K562 (cell line): ENCODE data around the gene ZNF473.

ENCODE experiments used
- BDP1 ChIP-seq: IDR thresholded peaks from 3 replicates; pipeline ENCODE4 v1.6.1; 2011; ENCODE audit not compliant: insufficient read length, insufficient read depth
- EZH2 ChIP-seq: IDR thresholded peaks from 2 replicates; pipeline ENCODE4 v1.6.1; 2012; ENCODE audit warnings: low read depth, mild to moderate bottlenecking, inconsistent platforms, low read length, borderline replicate concordance
- JUNB ChIP-seq: fragments of 450-650 bp; formaldehyde crosslinking; conservative IDR thresholded peaks from 2 replicates; pipeline ENCODE4 v1.4.0; 2020; ENCODE audit warnings: mild to moderate bottlenecking
- SNIP1 ChIP-seq: fragments of 450-650 bp; IDR thresholded peaks from 2 replicates; pipeline ENCODE4 v1.7.1; 2017; ENCODE audit warnings: low read depth, mild to moderate bottlenecking
- SREBF1 ChIP-seq: fragments of 150-350 bp; IDR thresholded peaks from 2 replicates; pipeline ENCODE4 v1.6.1; 2014; ENCODE audit warnings: antibody characterized with exemption, low read depth, low read length, borderline replicate concordance
- TAF1 ChIP-seq: IDR thresholded peaks from 2 replicates; pipeline ENCODE4 v1.6.1; 2011; ENCODE audit warnings: mild to moderate bottlenecking, low read length, moderate library complexity; ENCODE audit not compliant: insufficient read depth, control insufficient read depth, severe bottlenecking; ENCODE audit errors: extremely low read depth
- TEAD1 ChIP-seq, 2 experiments: fragments of 450-650 bp in 1 of 2; sonication (generic) in 1 of 2; formaldehyde crosslinking; IDR thresholded peaks; 2 replicates each; pipeline versions ENCODE4 v1.4.0 to v1.8.0; 2020 to 2022; ENCODE audit warnings: mild to moderate bottlenecking in 2 of 2, missing genetic modification reagents in 1 of 2
- ZFP36 ChIP-seq: fragments of 150-350 bp; IDR thresholded peaks from 2 replicates; pipeline ENCODE4 v1.6.1; 2018; ENCODE audit warnings: low read length, low read depth; ENCODE audit not compliant: partially characterized antibody
- ZNF699 ChIP-seq: fragments of 250-450 bp; sonication (Bioruptor Pico); IDR thresholded peaks from 2 replicates; pipeline ENCODE4 v1.8.0; 2021; ENCODE audit warnings: mild to moderate bottlenecking, moderate library complexity; ENCODE audit not compliant: insufficient replicate concordance
- TF ChIP-seq, protein P1 (sequence below): IDR thresholded peaks from 2 replicates; pipeline ENCODE4 v1.6.1; 2011; ENCODE audit warnings: borderline replicate concordance, low read depth, mild to moderate bottlenecking, moderate library complexity, low read length; ENCODE audit not compliant: insufficient read depth, poor library complexity, severe bottlenecking
- TF ChIP-seq, protein P2 (sequence below): sonication (generic); formaldehyde crosslinking; IDR thresholded peaks from 2 replicates; pipeline ENCODE4 v1.9.0; 2022; ENCODE audit warnings: mild to moderate bottlenecking, missing genetic modification reagents
- TF ChIP-seq, protein P3 (sequence below): fragments of 250-450 bp; sonication (Bioruptor Pico); IDR thresholded peaks from 2 replicates; pipeline ENCODE4 v1.5.0; 2021; ENCODE audit warnings: mild to moderate bottlenecking, borderline replicate concordance
- TF ChIP-seq, protein P4 (sequence below), 3 experiments: IDR thresholded peaks in 2 of 3; conservative IDR thresholded peaks in 1 of 3; 2 replicates each; pipeline ENCODE4 v1.5.1; 2011 to 2012; ENCODE audit warnings: low read length in 3 of 3, mild to moderate bottlenecking in 3 of 3, control low read depth in 2 of 3, improper control_type of control experiment in 1 of 3, inconsistent platforms in 1 of 3, low read depth in 1 of 3, mixed read lengths in 1 of 3, moderate library complexity in 1 of 3; ENCODE audit not compliant: insufficient read depth in 2 of 3

DNA sequence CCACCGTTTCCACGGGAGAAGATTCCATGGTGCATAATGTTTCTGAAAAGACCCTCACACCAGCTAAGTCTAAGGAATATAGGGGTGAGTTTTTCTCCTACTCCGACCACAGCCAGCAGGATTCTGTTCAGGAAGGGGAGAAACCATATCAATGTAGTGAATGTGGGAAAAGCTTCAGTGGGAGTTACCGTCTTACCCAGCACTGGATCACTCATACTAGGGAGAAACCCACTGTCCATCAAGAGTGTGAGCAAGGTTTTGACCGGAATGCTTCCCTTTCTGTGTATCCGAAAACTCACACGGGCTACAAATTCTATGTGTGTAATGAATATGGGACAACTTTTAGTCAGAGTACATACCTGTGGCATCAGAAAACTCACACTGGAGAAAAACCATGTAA, 19.1 kb downstream of the ZNF473 start:
- TF ChIP-seq ZNF699 (CRISPR knock-in tag) (no peak), ZFP36 (no peak), SNIP1 (no peak), SREBF1 (no peak), TAF1 (no peak), JUNB (no peak), EZH2 (no peak), TEAD1 (CRISPR knock-in tag; IDR thresholded peaks at IDR 0.05) (no peak), BDP1 (no peak)
- TF ChIP-seq, protein P1, sequence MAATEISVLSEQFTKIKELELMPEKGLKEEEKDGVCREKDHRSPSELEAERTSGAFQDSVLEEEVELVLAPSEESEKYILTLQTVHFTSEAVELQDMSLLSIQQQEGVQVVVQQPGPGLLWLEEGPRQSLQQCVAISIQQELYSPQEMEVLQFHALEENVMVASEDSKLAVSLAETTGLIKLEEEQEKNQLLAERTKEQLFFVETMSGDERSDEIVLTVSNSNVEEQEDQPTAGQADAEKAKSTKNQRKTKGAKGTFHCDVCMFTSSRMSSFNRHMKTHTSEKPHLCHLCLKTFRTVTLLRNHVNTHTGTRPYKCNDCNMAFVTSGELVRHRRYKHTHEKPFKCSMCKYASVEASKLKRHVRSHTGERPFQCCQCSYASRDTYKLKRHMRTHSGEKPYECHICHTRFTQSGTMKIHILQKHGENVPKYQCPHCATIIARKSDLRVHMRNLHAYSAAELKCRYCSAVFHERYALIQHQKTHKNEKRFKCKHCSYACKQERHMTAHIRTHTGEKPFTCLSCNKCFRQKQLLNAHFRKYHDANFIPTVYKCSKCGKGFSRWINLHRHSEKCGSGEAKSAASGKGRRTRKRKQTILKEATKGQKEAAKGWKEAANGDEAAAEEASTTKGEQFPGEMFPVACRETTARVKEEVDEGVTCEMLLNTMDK: no peak
- TF ChIP-seq, protein P2, sequence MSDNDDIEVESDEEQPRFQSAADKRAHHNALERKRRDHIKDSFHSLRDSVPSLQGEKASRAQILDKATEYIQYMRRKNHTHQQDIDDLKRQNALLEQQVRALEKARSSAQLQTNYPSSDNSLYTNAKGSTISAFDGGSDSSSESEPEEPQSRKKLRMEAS: no peak
- TF ChIP-seq, protein P3, sequence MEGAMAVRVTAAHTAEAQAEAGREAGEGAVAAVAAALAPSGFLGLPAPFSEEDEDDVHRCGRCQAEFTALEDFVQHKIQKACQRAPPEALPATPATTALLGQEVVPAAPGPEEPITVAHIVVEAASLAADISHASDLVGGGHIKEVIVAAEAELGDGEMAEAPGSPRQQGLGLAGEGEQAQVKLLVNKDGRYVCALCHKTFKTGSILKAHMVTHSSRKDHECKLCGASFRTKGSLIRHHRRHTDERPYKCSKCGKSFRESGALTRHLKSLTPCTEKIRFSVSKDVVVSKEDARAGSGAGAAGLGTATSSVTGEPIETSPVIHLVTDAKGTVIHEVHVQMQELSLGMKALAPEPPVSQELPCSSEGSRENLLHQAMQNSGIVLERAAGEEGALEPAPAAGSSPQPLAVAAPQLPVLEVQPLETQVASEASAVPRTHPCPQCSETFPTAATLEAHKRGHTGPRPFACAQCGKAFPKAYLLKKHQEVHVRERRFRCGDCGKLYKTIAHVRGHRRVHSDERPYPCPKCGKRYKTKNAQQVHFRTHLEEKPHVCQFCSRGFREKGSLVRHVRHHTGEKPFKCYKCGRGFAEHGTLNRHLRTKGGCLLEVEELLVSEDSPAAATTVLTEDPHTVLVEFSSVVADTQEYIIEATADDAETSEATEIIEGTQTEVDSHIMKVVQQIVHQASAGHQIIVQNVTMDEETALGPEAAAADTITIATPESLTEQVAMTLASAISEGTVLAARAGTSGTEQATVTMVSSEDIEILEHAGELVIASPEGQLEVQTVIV (CRISPR knock-in tag): no peak
- TF ChIP-seq, protein P4, sequence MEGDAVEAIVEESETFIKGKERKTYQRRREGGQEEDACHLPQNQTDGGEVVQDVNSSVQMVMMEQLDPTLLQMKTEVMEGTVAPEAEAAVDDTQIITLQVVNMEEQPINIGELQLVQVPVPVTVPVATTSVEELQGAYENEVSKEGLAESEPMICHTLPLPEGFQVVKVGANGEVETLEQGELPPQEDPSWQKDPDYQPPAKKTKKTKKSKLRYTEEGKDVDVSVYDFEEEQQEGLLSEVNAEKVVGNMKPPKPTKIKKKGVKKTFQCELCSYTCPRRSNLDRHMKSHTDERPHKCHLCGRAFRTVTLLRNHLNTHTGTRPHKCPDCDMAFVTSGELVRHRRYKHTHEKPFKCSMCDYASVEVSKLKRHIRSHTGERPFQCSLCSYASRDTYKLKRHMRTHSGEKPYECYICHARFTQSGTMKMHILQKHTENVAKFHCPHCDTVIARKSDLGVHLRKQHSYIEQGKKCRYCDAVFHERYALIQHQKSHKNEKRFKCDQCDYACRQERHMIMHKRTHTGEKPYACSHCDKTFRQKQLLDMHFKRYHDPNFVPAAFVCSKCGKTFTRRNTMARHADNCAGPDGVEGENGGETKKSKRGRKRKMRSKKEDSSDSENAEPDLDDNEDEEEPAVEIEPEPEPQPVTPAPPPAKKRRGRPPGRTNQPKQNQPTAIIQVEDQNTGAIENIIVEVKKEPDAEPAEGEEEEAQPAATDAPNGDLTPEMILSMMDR (IDR thresholded peaks at IDR 0.05 in 2 of 3, conservative IDR thresholded peaks at IDR 0.05 in 1 of 3; ENCODE audit: insufficient read depth in 2 of 3, low read depth in 1 of 3, low read length in 3 of 3): no peak
